ENCODE measurements around the gene SKAP2.

SKAP2 gene, protein sequence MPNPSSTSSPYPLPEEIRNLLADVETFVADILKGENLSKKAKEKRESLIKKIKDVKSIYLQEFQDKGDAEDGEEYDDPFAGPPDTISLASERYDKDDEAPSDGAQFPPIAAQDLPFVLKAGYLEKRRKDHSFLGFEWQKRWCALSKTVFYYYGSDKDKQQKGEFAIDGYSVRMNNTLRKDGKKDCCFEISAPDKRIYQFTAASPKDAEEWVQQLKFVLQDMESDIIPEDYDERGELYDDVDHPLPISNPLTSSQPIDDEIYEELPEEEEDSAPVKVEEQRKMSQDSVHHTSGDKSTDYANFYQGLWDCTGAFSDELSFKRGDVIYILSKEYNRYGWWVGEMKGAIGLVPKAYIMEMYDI

DNA sequence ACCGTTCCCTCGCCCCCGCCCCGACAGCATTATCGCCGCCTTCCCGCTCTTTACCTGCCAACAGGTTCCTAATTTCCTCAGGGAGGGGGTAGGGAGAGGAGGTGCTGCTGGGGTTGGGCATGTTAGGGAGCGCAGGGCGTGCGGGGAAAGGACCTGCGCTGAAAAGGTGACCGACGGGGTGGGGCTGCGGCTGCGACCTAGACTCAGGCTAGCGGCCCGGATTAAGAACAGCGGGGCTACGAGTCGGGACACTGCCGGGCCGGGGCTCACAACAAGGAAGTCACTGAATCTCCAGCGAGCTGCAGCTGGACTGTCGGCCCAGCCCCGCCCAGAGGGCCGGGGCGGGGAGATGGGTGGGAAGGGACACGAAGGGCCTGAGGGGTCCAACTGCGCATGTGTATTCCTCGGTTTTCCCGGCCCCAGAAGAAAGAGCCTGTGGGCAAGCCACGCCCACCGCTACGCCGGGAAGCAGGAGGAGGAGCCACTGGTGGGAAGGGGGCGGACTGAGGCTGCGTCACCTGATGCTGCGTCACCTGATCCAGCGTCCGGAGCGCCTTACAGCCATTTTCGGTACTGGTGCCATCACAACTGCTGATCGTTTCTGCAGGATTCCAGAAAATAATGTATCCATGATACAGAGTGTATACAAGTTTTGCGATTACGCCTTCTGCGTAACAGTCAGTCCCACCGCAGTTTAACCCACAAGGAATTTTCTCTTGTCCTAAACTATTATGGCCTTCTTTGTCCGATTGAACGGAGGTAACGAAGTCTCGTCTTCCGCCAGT lies at the start of gene SKAP2:
Gene SKAP2 (minus strand): TSS at position 282 of the 785 bp plus-strand sequence. CDS start 161 bp downstream, at position 121.
- Histone ChIP-seq H3K36me3 (ENCODE audit: insufficient read depth, low read length) (no peaks in the 10 kb centered on the region), H3K27me3 (ENCODE audit: insufficient read depth, low read length) (peaks cover 6% of the 10 kb centered on the region), H3K9me3 (ENCODE audit: low read length) (no peaks in the 10 kb centered on the region), H3K4me3 (ENCODE audit: low read length) (peak within 1 kb of the TSS; percentile 62), H2AFZ (ENCODE audit: low read depth, low read length) (peak within 1 kb of the TSS; percentile 89), H3K4me1 (ENCODE audit: insufficient read depth, low read length) (peaks cover 9% of the 10 kb centered on the region)

- Histone ChIP-seq H2AFZ (ENCODE audit: low read depth, low read length) (no peak overlapping the region), H3K27me3 (ENCODE audit: insufficient read depth, low read length) (peaks cover 10% of the 10 kb centered on the region), H3K4me1 (ENCODE audit: insufficient read depth, low read length) (no peaks in the 10 kb centered on the region), H3K4me3 (ENCODE audit: low read length) (no peak overlapping the region), H3K9me3 (ENCODE audit: low read length) (no peaks in the 10 kb centered on the region), H3K36me3 (ENCODE audit: insufficient read depth, low read length) (no peaks in the 10 kb centered on the region)
Observed at GRCh38 chr7:26912933-26913536, 48.6 kb upstream of the SKAP2 start.

DNA sequence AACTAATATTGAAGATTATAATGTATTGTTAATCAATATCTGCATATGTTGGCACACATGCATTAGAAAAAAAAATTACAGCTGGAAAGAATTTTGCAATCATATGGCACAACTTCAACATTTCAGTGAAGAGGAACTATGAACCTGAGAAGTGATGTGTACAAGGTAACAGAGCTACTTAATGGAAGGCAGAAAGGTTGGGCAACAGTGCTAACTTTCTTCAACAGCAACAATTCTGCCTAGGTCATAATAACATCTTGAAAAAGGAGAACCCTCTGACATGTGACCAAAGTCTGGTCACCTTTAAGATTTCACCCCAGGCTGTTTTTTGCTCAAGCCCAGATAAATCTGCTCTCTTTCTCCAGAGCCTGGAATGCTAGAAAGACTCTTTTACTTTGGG lies 47.9 kb upstream of the SKAP2 start:
- Histone ChIP-seq H3K36me3 (ENCODE audit: insufficient read depth, low read length) (no peaks in the 10 kb centered on the region), H3K9me3 (ENCODE audit: low read length) (no peaks in the 10 kb centered on the region), H3K4me1 (ENCODE audit: insufficient read depth, low read length) (no peaks in the 10 kb centered on the region), H2AFZ (ENCODE audit: low read depth, low read length) (no peak overlapping the region), H3K4me3 (ENCODE audit: low read length) (no peak overlapping the region), H3K27me3 (ENCODE audit: insufficient read depth, low read length) (peaks cover 8% of the 10 kb centered on the region)

GRCh38 chr7:26910221-26910620 lies 45.8 kb upstream of the SKAP2 start:
- H2AFZ ChIP-seq (ENCODE audit: low read depth, low read length) = no peak overlapping the region
- no peaks in the 10 kb centered on the region for H3K27me3 ChIP-seq (ENCODE audit: insufficient read depth, low read length)
- H3K4me1 ChIP-seq (ENCODE audit: insufficient read depth, low read length) = no peaks in the 10 kb centered on the region
- no peak overlapping the region for H3K4me3 ChIP-seq (ENCODE audit: low read length)
- no peaks in the 10 kb centered on the region for H3K36me3 ChIP-seq (ENCODE audit: insufficient read depth, low read length)
- H3K9me3 ChIP-seq (ENCODE audit: low read length) = no peaks in the 10 kb centered on the region

DNA sequence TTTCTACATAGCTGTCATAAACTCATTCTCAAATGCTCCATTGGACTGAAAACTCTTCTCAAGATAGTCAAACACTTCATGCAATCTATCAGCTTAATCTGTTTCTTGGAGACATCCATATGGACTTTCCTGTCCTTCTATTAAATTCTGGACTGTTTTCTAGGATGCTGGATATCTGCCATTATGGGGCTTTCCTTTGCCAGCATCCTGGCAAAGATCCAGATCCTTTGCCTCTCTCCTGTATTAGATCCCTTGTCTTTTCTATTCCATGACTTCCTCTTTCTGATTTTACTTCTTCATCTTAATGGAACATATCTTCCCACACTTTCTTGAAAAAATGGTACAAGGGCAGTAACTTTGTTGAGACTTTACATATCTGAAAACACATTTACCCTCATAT lies 35.9 kb upstream of the SKAP2 start:
- Histone ChIP-seq H2AFZ (ENCODE audit: low read depth, low read length) (no peak overlapping the region), H3K4me1 (ENCODE audit: insufficient read depth, low read length) (no peaks in the 10 kb centered on the region), H3K4me3 (ENCODE audit: low read length) (no peak overlapping the region), H3K9me3 (ENCODE audit: low read length) (no peaks in the 10 kb centered on the region), H3K27me3 (ENCODE audit: insufficient read depth, low read length) (peaks cover 13% of the 10 kb centered on the region), H3K36me3 (ENCODE audit: insufficient read depth, low read length) (no peaks in the 10 kb centered on the region)

DNA sequence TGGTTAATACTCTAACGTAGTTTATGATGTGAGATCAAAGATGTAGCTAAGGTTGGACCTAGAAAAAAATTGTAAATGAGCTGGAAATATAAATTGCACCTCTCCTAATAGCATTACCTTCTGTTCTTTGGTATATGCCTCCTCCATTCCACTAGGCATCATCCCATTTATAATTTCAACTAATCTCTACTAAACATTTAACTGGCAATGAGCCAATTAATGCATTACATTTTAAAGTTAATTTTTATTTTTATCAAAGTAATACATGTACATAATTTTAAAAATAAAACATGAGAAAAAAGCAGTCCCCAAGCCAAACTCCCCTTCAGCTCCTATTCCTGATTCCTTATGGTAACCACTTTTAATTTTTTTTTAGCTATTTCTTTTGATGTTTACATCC lies 35.1 kb upstream of the SKAP2 start:
- Histone ChIP-seq H3K9me3 (ENCODE audit: low read length) (no peaks in the 10 kb centered on the region), H2AFZ (ENCODE audit: low read depth, low read length) (no peak overlapping the region), H3K27me3 (ENCODE audit: insufficient read depth, low read length) (peaks cover 13% of the 10 kb centered on the region), H3K36me3 (ENCODE audit: insufficient read depth, low read length) (no peaks in the 10 kb centered on the region), H3K4me1 (ENCODE audit: insufficient read depth, low read length) (no peaks in the 10 kb centered on the region), H3K4me3 (ENCODE audit: low read length) (no peak overlapping the region)

- no peak overlapping the region for H3K4me3 ChIP-seq (ENCODE audit: low read length)
- H2AFZ ChIP-seq (ENCODE audit: low read depth, low read length) = no peak overlapping the region
- no peaks in the 10 kb centered on the region for H3K9me3 ChIP-seq (ENCODE audit: low read length)
- H3K4me1 ChIP-seq (ENCODE audit: insufficient read depth, low read length) = no peaks in the 10 kb centered on the region
- peaks cover 13% of the 10 kb centered on the region for H3K27me3 ChIP-seq (ENCODE audit: insufficient read depth, low read length)
- no peaks in the 10 kb centered on the region for H3K36me3 ChIP-seq (ENCODE audit: insufficient read depth, low read length)
Observed at GRCh38 chr7:26898891-26899290, 34.5 kb upstream of the SKAP2 start.

DNA sequence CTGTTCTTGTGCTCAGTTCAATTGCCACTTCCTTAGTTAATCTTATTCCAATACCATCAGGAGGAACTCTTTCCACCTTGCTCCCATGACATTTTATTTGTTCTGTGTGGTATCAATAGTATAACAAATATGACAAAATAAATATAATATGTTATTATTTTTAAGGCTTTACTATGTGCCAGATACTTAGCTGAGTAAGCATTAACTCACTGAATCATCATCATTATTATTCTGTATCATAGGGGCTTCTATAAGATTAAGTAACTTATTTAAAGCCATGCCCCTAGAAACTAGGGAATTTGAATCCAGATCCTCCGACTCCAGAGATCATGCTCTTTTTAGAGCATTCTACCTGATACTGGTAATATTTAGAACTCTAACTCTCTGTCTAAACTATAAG lies 33.5 kb upstream of the SKAP2 start:
- Histone ChIP-seq H3K27me3 (ENCODE audit: insufficient read depth, low read length) (peaks cover 13% of the 10 kb centered on the region), H2AFZ (ENCODE audit: low read depth, low read length) (no peak overlapping the region), H3K36me3 (ENCODE audit: insufficient read depth, low read length) (no peaks in the 10 kb centered on the region)

DNA sequence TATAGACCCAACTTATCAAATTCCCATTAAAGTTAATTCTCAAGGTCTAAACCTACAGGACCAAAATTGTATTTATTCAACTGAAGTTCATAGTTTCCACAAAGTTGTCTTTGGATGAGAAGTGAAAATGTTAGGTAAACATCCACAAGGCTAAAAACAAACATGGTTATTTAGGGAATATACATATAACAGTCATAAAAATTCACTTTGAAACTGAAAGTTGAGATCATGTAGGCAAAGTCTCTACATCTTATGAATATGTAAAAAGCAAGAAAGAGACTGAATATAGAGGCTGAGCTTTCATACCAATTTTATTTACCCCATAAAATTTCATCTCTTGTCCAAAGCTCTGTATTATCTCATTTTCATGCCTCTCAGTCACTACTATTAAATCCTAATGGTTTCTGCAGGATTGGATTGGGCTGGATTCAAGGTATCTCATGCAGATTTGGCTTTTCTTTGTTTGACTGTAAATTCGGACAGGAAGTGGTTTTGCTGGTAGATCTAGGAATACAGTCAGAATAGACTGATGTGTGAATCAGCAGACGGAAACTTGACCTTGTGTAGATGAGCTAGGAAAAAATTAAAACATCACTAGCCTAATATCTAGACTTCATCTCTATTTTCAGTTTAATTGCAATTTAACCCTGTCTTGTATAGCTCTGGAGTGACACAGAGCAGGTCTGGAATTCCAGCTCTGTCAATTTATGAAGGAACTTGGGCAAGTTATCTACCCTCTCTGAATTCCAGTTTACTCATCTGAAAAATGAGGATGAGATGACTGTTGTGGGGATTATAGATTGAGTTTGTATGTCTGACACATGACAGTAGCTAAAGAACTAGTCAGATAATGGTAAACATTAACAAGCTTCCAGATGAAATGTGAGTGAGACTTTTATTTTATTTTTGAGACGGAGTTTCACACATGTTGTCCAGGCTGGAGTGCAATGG lies 27.3 kb upstream of the SKAP2 start:
- no peaks in the 10 kb centered on the region for H3K36me3 ChIP-seq (ENCODE audit: insufficient read depth, low read length)

More for the DNA sequence above, 33.5 kb upstream of the SKAP2 start:
- H3K9me3 ChIP-seq (ENCODE audit: low read length) = no peaks in the 10 kb centered on the region
- no peak overlapping the region for H3K4me3 ChIP-seq (ENCODE audit: low read length)
- H3K4me1 ChIP-seq (ENCODE audit: insufficient read depth, low read length) = no peaks in the 10 kb centered on the region

DNA sequence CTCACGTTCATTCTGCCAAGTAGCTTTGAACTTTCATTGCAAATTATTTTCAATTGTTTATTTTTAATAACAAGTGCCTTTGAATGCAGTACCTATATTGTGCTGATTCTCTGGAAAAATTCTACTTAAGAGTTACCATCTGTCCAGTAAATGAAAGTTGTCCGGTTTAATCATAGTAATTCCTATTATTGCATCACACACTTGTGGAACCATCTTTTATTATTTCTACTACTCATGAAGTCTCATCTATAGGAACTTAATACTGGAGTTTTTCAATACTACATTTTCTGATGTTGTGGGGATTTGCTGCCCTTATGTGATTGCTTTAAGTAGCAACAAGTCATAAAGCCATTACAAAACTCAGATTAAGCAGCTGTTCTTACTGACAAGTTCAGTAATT lies 16.5 kb upstream of the SKAP2 start:
- no peaks in the 10 kb centered on the region for H3K9me3 ChIP-seq (ENCODE audit: low read length)
- no peaks in the 10 kb centered on the region for H3K4me1 ChIP-seq (ENCODE audit: insufficient read depth, low read length)
- no peak overlapping the region for H3K4me3 ChIP-seq (ENCODE audit: low read length)
- H3K27me3 ChIP-seq (ENCODE audit: insufficient read depth, low read length) = peaks cover 3% of the 10 kb centered on the region
- no peak overlapping the region for H2AFZ ChIP-seq (ENCODE audit: low read depth, low read length)
- no peaks in the 10 kb centered on the region for H3K36me3 ChIP-seq (ENCODE audit: insufficient read depth, low read length)

More for the DNA sequence above, 27.3 kb upstream of the SKAP2 start:
- Histone ChIP-seq H2AFZ (ENCODE audit: low read depth, low read length) (no peak overlapping the region), H3K4me1 (ENCODE audit: insufficient read depth, low read length) (no peaks in the 10 kb centered on the region), H3K4me3 (ENCODE audit: low read length) (no peak overlapping the region), H3K9me3 (ENCODE audit: low read length) (no peaks in the 10 kb centered on the region), H3K27me3 (ENCODE audit: insufficient read depth, low read length) (peaks cover 16% of the 10 kb centered on the region)

DNA sequence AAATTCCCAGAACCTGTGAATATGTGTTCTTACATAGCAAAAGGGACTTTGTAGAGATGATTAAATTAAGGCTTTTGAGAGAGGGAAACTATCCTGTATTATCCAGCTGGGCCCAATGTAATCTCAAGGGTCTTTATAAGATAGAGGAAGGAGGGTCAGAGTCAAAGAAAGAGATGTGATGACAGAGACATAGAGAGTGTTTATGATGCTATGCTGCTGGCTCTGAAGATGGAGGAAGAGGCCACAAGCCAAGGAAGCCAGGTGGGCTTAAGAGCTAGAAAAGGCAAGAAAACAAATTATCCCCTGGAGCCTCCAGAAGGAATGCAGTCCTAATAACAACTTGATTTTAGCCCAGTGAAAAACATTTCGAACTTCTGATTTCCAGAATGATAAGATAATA lies 15.3 kb upstream of the SKAP2 start:
- Histone ChIP-seq H3K4me3 (ENCODE audit: low read length) (no peak overlapping the region), H3K9me3 (ENCODE audit: low read length) (no peaks in the 10 kb centered on the region), H3K36me3 (ENCODE audit: insufficient read depth, low read length) (no peaks in the 10 kb centered on the region), H3K27me3 (ENCODE audit: insufficient read depth, low read length) (peaks cover 6% of the 10 kb centered on the region), H2AFZ (ENCODE audit: low read depth, low read length) (no peak overlapping the region), H3K4me1 (ENCODE audit: insufficient read depth, low read length) (no peaks in the 10 kb centered on the region)

- Histone ChIP-seq H3K4me1 (ENCODE audit: insufficient read depth, low read length) (peaks cover 4% of the 10 kb centered on the region), H3K36me3 (ENCODE audit: insufficient read depth, low read length) (no peaks in the 10 kb centered on the region), H3K4me3 (ENCODE audit: low read length) (no peak overlapping the region), H3K9me3 (ENCODE audit: low read length) (no peaks in the 10 kb centered on the region), H3K27me3 (ENCODE audit: insufficient read depth, low read length) (peaks cover 17% of the 10 kb centered on the region), H2AFZ (ENCODE audit: low read depth, low read length) (no peak overlapping the region)
Observed at GRCh38 chr7:26868841-26869495, 4.6 kb upstream of the SKAP2 start.
